Peyer's patch (tissue), 4 donors: ENCODE results near the gene TAF11L11.
"Not testable (repeated sequence)": the region's sequence is repeated elsewhere in the genome, so short reads cannot be mapped to it uniquely, and the experiment has no call there.

ENCODE experiments used
- POLR2A ChIP-seq, 2 donors: fragments of 450-650 bp; IDR thresholded peaks; one replicate each; pipeline ENCODE4 v1.5.1; 2017; ENCODE audit warnings: antibody characterized with exemption in 2 of 2, mild to moderate bottlenecking in 2 of 2, moderate library complexity in 2 of 2
- TF ChIP-seq, protein P1 (sequence below), 6 experiments: fragments of 450-650 bp in 4 of 6; fragments of 200-600 bp in 2 of 6; sonication (generic) in 1 of 6; IDR thresholded peaks; one replicate each; pipeline ENCODE4 v1.5.1; 2017 to 2019; ENCODE audit warnings: antibody characterized with exemption in 6 of 6, mild to moderate bottlenecking in 3 of 6, moderate library complexity in 1 of 6

DNA sequence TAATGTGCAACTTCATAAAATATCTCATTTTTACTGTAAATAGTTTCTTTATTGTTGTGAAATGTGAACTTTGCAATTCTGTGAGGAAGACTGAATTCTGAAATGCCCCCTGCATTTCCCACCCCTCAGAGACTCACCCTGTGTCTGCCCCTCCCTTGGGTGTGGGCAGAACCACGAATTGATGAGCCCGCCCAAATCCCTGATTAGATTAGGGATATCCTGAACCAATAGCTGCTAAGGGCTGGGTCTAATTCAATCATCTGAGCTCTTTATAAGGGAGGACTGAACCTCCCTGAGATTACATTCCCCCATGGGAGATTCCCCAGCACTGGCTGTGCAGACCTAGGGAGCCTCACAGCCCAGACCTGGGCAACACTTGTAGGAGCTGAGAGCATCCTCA, 6.1 kb downstream of the TAF11L11 start, which contains the start of gene TAF11L12:
- TF ChIP-seq, protein P1, sequence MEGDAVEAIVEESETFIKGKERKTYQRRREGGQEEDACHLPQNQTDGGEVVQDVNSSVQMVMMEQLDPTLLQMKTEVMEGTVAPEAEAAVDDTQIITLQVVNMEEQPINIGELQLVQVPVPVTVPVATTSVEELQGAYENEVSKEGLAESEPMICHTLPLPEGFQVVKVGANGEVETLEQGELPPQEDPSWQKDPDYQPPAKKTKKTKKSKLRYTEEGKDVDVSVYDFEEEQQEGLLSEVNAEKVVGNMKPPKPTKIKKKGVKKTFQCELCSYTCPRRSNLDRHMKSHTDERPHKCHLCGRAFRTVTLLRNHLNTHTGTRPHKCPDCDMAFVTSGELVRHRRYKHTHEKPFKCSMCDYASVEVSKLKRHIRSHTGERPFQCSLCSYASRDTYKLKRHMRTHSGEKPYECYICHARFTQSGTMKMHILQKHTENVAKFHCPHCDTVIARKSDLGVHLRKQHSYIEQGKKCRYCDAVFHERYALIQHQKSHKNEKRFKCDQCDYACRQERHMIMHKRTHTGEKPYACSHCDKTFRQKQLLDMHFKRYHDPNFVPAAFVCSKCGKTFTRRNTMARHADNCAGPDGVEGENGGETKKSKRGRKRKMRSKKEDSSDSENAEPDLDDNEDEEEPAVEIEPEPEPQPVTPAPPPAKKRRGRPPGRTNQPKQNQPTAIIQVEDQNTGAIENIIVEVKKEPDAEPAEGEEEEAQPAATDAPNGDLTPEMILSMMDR (IDR thresholded peaks at IDR 0.05), result not testable (repeated sequence)
- not testable (repeated sequence) for TF ChIP-seq POLR2A (IDR thresholded peaks at IDR 0.05)
